Activated CD8-positive, alpha-beta T cell treated with anti-CD3 and anti-CD28 coated beads for 36 hours (primary cell): Measurements from ENCODE around the gene TRIO. TPM values are rescaled to one million over a fixed set of nuclear protein-coding genes. Genes with fewer than 3 reads are reported as not detected.

ENCODE experiments used
- ATAC-seq: fragments of 200-7000 bp; cut with Tn5 transposase; one replicate; pipeline ENCODE4 v1.10.0; 2021; ENCODE audit warnings: mild to moderate bottlenecking, moderate library complexity
- CTCF ChIA-PET: fragments of 350-600 bp; sonication (Branson Sonifier 250); formaldehyde crosslinking; loops from one replicate; lab custom pipeline; 2021; ENCODE audit warnings: antibody characterized with exemption; lab: Charles Lee
- POLR2A ChIA-PET: fragments of 350-600 bp; sonication (Branson Sonifier 250); formaldehyde crosslinking; loops from one replicate; lab custom pipeline; 2021; ENCODE audit warnings: antibody characterized with exemption; lab: Charles Lee
- DNase-seq: peaks from one replicate; pipeline ENCODE4 v3.0.0-alpha.2; 2020
- H3K27ac Mint-ChIP-seq: one replicate; pipeline ENCODE4 v1.8.0; 2021; ENCODE audit warnings: mild to moderate bottlenecking, mixed read lengths
- H3K27me3 Mint-ChIP-seq: one replicate; pipeline ENCODE4 v1.8.0; 2021; ENCODE audit warnings: mixed read lengths
- H3K36me3 Mint-ChIP-seq: one replicate; pipeline ENCODE4 v1.8.0; 2021; ENCODE audit warnings: low read depth, mixed read lengths
- H3K4me1 Mint-ChIP-seq: one replicate; pipeline ENCODE4 v1.8.0; 2021; ENCODE audit warnings: low read depth, mixed read lengths
- H3K4me3 Mint-ChIP-seq: one replicate; pipeline ENCODE4 v1.8.0; 2021; ENCODE audit warnings: mild to moderate bottlenecking, moderate library complexity, mixed read lengths
- H3K9me3 Mint-ChIP-seq: one replicate; pipeline ENCODE4 v1.8.0; 2021; ENCODE audit warnings: mixed read lengths
- CTCF ChIP-seq: fragments of 200-600 bp; IDR thresholded peaks from one replicate; pipeline ENCODE4 v1.8.0; 2022; ENCODE audit warnings: antibody characterized with exemption, mild to moderate bottlenecking
- intact Hi-C: fragments of 100-400 bp; cut with micrococcal nuclease; formaldehyde crosslinking; loops from one replicate; pipeline ENCODE4 v1.10.0; 2022
- total RNA-seq, 2 experiments: library from RNA; stranded (reverse); gene quantifications; one replicate each; pipeline ENCODE4 v1.2.3, GENCODE V29; 2021

Gene TRIO
- total RNA-seq, 2 experiments from 2014 or later, result 11.4 to 11.5 TPM

GRCh38 chr5:14438195-14438606 lies 295.1 kb downstream of the TRIO start:
- peaks cover 1% of the 10 kb centered on the region for H3K27me3 Mint-ChIP-seq
- ChIA-PET POLR2A (interaction anchor here (0.6 to 0.9 kb wide), 2 partner anchors 10 to 16 kb away, joined by 3 read pairs; no protein-coding TSS in a partner anchor), CTCF (interaction anchor here (2.0 kb wide), 1 partner anchor 39 kb away, joined by 8 read pairs; no protein-coding TSS in a partner anchor)
- H3K36me3 Mint-ChIP-seq, result peaks cover 6% of the 10 kb centered on the region
- H3K4me3 Mint-ChIP-seq, result no peak overlapping the region
- intact Hi-C loops, result no loop called here
- H3K9me3 Mint-ChIP-seq, result peaks cover 4% of the 10 kb centered on the region
- peak; percentile 28 for DNase-seq
- TF ChIP-seq CTCF, result no peak
- H3K27ac Mint-ChIP-seq, result peak overlapping the region; percentile 83
- peak; percentile 71 for ATAC-seq
- peaks cover 27% of the 10 kb centered on the region for H3K4me1 Mint-ChIP-seq

GRCh38 chr5:14439087-14439871 lies 296.1 kb downstream of the TRIO start:
- H3K4me1 Mint-ChIP-seq, result peaks cover 27% of the 10 kb centered on the region
- no peak overlapping the region for H3K27ac Mint-ChIP-seq
- ChIA-PET CTCF (no interaction called here), POLR2A (no interaction called here)
- H3K4me3 Mint-ChIP-seq, result no peak overlapping the region
- peaks cover 4% of the 10 kb centered on the region for H3K9me3 Mint-ChIP-seq
- intact Hi-C loops, result no loop called here
- TF ChIP-seq CTCF, result no peak
- peaks cover 6% of the 10 kb centered on the region for H3K36me3 Mint-ChIP-seq
- DNase-seq, result no peak
- no peak for ATAC-seq
- H3K27me3 Mint-ChIP-seq, result peaks cover 1% of the 10 kb centered on the region

- H3K27me3 Mint-ChIP-seq, result peaks cover 1% of the 10 kb centered on the region
- peaks cover 27% of the 10 kb centered on the region for H3K4me1 Mint-ChIP-seq
- no peak overlapping the region for H3K4me3 Mint-ChIP-seq
- H3K9me3 Mint-ChIP-seq, result peaks cover 4% of the 10 kb centered on the region
- no peak for TF ChIP-seq CTCF
- no peak for DNase-seq
- peaks cover 6% of the 10 kb centered on the region for H3K36me3 Mint-ChIP-seq
- ATAC-seq, result no peak
- intact Hi-C loops, result no loop called here
- CTCF ChIA-PET, result no interaction called here
- H3K27ac Mint-ChIP-seq, result no peak overlapping the region
- POLR2A ChIA-PET, result no interaction called here
Measured at GRCh38 chr5:14440223-14440581, 297.1 kb downstream of the TRIO start.

GRCh38 chr5:14440582-14441431 lies 297.7 kb downstream of the TRIO start:
- Mint-ChIP-seq H3K36me3 (peaks cover 6% of the 10 kb centered on the region), H3K4me3 (no peak overlapping the region), H3K9me3 (peaks cover 4% of the 10 kb centered on the region), H3K4me1 (peaks cover 27% of the 10 kb centered on the region), H3K27me3 (peaks cover 1% of the 10 kb centered on the region), H3K27ac (no peak overlapping the region)
- ChIA-PET POLR2A (no interaction called here), CTCF (interaction anchor here (1.6 kb wide), 1 partner anchor 208 kb away, joined by 4 read pairs; no protein-coding TSS in a partner anchor)
- ATAC-seq (no peak), DNase-seq (no peak)
- TF ChIP-seq CTCF, result no peak
- intact Hi-C loops, result no loop called here
